MV-4-11 (cell line): ENCODE measurements around the gene CPT1C.
"Not testable (repeated sequence)": the region's sequence is repeated elsewhere in the genome, so short reads cannot be mapped to it uniquely, and the experiment has no call there.

ENCODE experiments used
- DNase-seq: peaks from one replicate; lab custom pipeline; 2025; lab: John Stamatoyannopoulos, UW

CPT1C gene

GRCh38 chr19:49704888-49705642 is 14.1 kb downstream of the CPT1C start:
- no peak for DNase-seq

- DNase-seq, result no peak
These were observed 15.0 kb downstream of the CPT1C start for GRCh38 chr19:49705919-49706318.

GRCh38 chr19:49710372-49710951 is 19.5 kb downstream of the CPT1C start:
- DNase-seq, result no peak

- no peak for DNase-seq
These were observed 21.5 kb downstream of the CPT1C start for GRCh38 chr19:49712397-49712859.

- no peak for DNase-seq
These were observed 22.4 kb downstream of the CPT1C start for GRCh38 chr19:49713236-49713845.

- peak; percentile 78 for DNase-seq
These were observed 25.2 kb downstream of the CPT1C start for GRCh38 chr19:49716154-49716553.

- DNase-seq, result no peak
These were observed 27.6 kb downstream of the CPT1C start for GRCh38 chr19:49718511-49718910.

- peak; percentile 13 for DNase-seq
These were observed 28.1 kb downstream of the CPT1C start for GRCh38 chr19:49718991-49719390.

GRCh38 chr19:49719420-49719819 is 28.5 kb downstream of the CPT1C start:
- not testable (repeated sequence) for DNase-seq

- no peak for DNase-seq
These were observed 36.5 kb downstream of the CPT1C start for GRCh38 chr19:49727217-49728030.

GRCh38 chr19:49730166-49730565 is 39.2 kb downstream of the CPT1C start:
- DNase-seq, result peak; percentile 90

- DNase-seq, result no peak
These were observed 47.4 kb downstream of the CPT1C start for GRCh38 chr19:49738268-49738667.

GRCh38 chr19:49739098-49739497 is 48.2 kb downstream of the CPT1C start:
- DNase-seq, result no peak

- no peak for DNase-seq
These were observed 49.0 kb downstream of the CPT1C start for GRCh38 chr19:49739933-49740332.

GRCh38 chr19:49741210-49741844 is 50.4 kb downstream of the CPT1C start:
- peak; percentile 98 for DNase-seq

GRCh38 chr19:49744946-49745381 is 54.0 kb downstream of the CPT1C start:
- no peak for DNase-seq

- DNase-seq, result no peak
These were observed 55.5 kb downstream of the CPT1C start for GRCh38 chr19:49746206-49746958.

- DNase-seq, result no peak
These were observed 58.3 kb downstream of the CPT1C start for GRCh38 chr19:49749055-49749716.

GRCh38 chr19:49749771-49750170 is 58.9 kb downstream of the CPT1C start:
- DNase-seq, result no peak

- no peak for DNase-seq
These were observed 61.8 kb downstream of the CPT1C start for GRCh38 chr19:49752701-49753100.
